ENCODE measurements around the gene SDF2L1.
"Not testable (repeated sequence)": the region's sequence is repeated elsewhere in the genome, so short reads cannot be mapped to it uniquely, and the experiment has no call there.

Gene SDF2L1

DNA sequence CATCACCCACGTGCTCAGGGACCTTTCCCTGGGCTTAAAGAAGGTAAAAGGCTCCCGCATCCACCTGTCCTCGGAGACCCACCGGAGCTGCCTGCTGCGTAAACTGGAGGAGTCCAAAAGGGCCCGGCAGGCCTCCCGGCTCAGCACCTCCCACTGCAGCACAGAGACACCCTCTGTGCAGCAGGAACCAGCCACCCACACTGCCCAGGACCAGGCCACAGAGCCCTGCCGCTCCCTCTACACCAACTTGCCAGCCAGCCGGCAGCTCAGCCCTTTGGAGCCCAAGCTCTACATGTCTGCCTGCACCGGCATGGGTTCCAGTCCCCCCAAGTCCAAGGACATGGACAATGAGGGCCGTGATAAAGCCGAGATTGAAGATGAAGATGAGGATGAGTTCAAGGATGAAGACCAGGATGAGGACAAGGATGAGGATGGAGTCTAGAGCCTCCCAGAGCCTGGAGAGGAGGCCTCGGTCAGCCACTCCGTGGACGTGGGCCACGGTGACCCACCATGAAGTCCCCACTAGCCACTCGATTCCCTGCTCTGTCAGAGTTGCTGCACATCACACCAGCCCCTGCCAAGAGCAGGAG lies 5.4 kb upstream of the SDF2L1 start:
- DNase-seq (ENCODE audit: low spot score) = no peak

DNA sequence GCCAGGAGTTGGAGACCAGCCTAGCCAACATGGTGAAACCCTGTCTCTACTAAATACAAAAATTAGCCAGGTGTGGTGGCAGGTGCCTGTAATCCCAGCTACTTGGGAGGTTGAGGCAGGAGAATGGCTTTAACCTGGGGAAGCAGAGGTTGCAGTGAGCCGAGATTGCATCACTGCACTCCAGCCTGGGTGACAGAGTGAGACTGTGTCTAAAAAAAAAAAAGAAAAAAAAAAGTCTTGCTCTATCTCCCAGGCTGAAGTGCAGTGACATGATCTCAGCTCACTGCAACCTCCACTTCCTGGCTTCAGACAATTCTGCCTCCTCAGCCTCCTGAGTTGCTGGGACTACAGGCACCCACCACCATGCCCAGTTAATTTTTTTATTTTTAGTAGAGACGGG lies 4.7 kb upstream of the SDF2L1 start:
- DNase-seq (ENCODE audit: low spot score) = not testable (repeated sequence)

DNA sequence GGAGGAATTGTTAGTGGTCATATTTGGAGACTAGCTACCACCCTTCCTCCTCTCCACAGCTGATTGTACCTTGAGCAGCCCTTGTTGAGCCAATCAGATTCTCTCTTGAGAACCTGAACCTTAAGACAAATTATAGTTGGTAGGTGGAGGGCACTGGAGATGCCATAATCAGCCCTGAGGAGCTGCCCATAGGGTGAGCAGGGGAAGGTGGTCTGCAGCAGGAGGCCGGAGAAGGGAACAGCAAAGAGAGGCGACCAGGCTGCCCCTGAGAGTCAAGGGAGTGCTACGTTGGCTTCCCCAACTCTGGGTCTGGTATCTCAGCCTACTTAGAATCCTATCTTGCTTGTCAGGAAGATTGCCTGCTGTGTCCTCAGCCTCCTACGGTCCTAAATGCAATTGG lies 2.7 kb upstream of the SDF2L1 start:
- DNase-seq (ENCODE audit: low spot score) = no peak

DNA sequence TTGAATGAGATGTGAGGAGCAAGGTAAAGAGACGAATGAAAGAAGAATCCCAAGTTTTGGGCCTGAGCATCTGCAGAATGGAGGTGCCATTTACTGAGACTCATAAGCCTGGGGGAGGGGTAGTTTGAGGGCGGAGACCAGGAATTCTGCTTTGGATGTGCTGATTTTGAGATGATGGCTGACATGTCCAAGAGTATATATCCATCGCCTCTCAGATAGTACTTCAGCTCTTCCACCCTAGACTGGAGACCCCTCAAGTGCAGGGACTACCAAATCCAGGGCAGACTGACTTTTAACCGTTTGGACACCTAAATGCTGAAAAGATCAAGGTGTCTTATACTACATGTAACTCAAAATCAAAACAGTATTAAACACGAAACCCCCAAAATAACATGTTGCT lies 1.3 kb upstream of the SDF2L1 start:
- DNase-seq (ENCODE audit: low spot score) = no peak

DNA sequence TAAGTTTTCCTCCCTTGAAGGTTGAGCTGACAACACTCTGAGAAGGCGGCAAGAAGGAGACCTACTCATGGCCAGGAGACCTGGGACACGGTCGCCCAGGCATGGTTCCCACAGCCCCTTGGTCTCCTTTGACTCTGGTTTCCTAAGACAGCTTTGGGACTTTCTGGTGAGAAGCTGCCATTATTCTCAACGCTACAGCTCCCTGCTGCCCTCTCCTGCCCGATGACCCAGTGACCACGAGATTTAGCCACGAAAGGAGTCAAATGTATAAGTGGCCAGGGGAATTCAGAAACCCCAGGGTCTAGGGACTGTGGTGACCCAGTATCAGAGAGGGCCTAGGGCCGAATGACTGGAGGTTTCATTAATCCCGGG lies 699 bp upstream of the SDF2L1 start:
- DNase-seq (ENCODE audit: low spot score) = peak; percentile 55

DNA sequence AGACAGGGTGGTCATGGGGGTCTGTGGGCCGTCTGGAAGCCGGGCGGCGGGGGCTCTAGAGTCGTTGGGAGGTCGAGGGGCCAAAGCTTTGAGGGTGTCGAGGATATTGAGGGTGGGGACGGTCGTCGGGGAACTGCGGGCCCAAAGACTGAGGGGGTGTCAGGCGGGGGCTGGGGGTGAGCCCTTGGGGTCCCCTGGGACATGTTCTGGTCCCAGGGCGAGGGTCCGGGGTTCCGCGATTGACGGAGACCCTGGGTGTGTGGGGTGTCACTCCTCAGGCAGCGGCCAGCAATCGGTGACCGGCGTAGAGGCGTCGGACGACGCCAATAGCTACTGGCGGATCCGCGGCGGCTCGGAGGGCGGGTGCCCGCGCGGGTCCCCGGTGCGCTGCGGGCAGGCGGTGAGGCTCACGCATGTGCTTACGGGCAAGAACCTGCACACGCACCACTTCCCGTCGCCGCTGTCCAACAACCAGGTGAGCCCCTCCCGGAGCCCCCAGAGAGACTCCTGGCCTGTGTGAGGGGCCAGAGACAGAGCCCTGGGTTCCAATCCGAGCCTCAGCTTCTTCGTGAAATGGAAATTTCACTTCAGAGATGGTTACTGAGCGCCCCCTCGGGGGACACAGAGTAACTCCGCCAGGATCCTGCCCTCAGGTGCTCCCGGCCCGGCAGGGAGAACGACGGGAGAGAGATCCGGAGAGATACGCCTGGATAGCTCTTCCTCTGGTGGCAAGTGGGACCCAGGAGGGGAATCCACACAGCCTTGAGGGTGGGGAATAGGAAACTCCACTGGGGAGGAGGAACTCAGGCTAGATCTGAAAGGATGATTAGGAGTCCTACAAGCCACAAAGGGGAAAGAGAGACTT lies 714 bp downstream of the SDF2L1 start:
- peak; percentile 62 for DNase-seq (ENCODE audit: low spot score)

DNA sequence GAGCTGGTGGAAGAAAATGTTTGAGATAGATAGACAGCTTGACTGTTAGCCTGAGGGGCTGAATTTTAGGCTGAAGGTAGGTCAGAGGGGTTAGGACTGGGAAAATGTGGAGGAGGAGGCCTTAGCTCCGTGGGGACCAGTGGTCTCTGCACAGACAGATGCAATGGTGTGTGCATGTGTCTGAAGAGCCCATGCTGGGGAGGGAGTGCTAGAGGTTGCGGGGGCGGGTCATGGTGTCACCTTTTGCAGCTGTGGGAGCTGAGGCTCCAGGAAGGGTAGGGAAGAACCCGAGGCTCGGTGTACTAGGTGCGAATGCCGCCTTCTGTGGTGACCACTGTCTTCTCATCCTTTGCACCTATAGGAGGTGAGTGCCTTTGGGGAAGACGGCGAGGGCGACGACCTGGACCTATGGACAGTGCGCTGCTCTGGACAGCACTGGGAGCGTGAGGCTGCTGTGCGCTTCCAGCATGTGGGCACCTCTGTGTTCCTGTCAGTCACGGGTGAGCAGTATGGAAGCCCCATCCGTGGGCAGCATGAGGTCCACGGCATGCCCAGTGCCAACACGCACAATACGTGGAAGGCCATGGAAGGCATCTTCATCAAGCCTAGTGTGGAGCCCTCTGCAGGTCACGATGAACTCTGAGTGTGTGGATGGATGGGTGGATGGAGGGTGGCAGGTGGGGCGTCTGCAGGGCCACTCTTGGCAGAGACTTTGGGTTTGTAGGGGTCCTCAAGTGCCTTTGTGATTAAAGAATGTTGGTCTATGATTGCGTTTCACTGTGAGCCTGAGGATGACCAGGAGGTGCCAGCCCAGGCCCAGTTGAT lies 1.6 kb downstream of the SDF2L1 start:
- DNase-seq (ENCODE audit: low spot score) = no peak

DNA sequence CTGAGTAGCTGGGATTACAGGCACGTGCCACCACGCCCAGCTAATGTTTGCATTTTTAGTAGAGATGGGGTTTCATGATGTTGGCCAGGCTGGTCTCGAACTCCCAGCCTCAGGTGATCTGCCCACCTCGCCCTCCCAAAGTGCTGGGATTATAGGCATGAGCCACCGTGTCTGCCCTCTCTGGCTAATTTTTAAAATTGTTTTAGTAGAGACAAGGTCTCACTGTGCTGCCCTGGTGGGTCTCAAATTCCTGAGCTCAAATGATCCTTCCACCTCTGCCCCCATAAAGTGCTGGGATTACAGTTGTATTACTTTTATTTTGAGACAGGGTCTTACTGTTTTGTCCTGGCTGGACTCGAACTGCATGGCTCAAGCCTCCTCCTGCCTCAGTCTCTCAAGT lies 3.4 kb downstream of the SDF2L1 start:
- not testable (repeated sequence) for DNase-seq (ENCODE audit: low spot score)

DNA sequence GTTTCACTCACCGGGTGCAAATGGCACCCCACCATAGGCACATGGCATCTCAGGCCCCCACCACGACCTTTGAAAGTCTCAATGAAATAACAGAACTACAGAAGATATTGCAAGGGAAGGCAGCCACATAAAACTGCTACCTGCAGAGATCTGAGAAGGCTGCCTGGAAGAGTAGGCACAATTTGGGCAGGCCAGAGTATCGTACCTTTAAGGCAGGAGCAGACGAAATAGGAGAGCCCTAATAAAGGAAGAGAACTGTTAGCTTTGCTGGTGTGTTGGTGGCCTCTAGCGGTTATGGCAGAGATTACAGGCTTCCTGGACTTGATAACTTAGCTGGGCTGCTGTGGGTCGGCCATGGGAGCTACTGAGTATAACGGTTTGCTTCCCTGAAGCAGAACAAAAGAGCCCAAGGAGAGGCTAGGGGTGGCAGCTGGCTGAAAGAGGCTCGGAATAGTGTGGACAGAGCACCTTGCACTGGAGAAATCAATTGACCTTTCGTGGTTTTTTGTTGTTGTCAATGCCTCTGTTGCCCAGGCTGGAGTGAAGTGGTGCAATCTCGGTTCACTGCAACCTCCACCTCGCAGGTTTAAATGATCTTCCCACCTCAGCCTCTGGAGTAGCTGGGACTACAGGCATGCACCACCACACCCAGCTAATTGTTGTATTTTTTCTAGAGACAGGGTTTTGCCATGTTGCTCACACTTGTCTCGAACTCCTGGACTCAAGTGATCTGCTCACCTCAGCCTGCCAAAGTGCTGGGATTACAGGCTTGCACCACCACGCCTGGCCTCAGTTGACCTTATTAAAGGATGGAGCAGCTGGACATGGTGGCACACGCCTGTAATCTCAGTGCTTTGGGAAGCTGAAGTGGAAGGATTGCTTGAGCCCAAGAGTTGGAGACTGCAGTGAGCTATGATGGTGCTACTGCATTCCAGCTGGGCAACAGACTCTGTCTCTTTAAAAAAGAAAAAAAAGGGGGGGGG lies 4.8 kb downstream of the SDF2L1 start:
- DNase-seq (ENCODE audit: low spot score) = peak; percentile 64

DNA sequence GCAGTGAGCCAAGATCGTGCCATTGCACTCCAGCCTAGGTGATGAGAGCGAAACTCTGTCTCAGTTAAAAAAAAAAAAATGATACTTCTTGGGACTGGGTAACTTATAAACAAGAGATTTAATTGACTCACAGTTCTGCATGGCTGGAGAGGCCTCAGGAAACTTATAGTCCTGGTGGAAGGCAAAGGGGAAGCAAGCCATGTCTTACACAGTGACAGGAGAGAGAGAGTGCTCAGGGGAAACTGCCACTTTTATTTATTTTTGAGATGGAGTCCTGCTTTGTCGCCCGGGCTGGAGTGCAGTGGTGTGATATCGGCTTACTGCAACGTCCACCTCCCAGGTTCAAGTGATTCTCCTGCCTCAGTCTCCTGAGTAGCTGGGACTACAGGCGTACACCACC lies 8.2 kb downstream of the SDF2L1 start:
- no peak for DNase-seq (ENCODE audit: low spot score)

DNA sequence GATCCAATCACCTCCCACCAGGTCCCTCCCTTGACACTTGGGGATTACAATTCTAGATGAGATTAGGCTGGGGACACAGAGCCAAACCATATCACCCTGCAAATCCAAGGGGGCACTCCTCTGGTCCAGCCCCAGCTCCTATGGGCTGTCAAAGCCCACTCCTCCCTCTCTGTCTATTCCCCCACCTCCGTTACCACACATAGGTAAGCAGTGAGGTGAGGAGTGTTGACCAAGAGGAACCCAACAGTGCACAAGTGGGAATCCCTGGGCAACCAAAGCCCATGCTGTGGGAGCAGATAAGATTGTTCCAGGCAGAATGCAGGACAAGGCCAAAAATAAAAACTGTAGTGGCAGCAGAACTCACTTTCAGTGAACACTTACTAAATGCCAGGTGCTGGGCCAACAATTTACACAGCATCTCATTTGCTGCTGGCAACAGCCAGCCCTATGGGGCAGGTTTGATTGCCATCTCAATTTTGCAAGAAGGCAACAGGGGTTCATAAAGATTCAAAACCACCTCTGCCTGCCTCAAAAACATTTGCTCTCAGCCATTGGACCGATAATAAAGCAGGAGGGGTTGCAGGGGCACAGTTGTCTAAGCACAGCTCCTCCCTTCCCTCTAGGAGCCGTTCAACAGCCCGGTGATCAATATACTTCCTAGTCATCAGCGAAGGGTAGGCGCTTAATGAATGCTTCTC lies 8.9 kb downstream of the SDF2L1 start:
- DNase-seq (ENCODE audit: low spot score) = no peak

DNA sequence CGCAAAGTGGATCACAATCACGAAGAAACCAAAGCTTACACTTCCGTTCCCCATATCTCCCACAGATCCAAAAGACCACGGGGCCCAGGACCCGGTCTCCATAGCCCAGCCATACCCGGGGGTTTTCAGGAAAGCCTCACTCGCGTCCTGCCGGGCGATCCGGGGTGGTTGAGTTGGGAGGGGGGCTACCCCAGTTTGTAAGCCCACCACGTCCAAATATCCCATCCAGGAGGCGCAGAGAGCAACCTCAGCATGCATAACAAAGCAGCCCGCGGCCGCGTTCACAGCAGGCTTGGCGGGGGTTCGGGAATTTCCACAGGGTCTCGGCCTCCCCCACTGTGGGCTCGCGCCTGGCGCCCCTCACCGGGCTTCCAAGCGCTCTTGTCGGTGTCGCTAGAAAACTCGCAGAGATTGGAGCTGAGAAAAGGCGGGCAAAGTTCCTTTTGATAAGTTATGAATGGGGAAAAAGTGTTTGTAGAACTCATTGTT lies 9.5 kb downstream of the SDF2L1 start:
- peak; percentile 31 for DNase-seq (ENCODE audit: low spot score)

DNA sequence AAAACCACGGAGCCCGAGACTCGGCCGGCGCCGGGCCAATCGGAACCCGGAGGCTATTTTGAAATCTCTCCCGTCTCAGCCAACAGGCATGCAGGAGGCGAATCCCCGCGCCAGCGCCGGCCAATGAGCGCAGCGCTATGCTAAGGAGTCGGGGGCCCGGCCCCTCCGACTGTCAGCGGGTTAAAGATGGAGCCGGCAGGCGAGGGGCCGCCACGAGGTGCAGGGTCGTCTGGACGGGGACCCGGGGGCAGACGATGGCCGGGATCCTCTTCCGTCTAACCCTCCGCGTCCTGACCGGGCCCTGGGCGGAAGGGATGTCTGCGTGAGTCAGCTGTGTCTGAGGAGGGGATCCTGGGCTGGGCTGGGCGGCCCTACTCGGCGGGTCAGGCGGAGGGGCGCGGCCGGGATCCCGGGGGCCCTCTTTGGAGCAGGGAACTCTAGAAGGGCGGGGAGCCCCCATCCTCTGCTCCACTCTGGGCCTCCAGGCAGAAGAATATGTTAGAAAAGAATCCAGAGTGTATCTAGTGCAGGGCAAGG lies 10.0 kb downstream of the SDF2L1 start:
- peak; percentile 91 for DNase-seq (ENCODE audit: low spot score)

DNA sequence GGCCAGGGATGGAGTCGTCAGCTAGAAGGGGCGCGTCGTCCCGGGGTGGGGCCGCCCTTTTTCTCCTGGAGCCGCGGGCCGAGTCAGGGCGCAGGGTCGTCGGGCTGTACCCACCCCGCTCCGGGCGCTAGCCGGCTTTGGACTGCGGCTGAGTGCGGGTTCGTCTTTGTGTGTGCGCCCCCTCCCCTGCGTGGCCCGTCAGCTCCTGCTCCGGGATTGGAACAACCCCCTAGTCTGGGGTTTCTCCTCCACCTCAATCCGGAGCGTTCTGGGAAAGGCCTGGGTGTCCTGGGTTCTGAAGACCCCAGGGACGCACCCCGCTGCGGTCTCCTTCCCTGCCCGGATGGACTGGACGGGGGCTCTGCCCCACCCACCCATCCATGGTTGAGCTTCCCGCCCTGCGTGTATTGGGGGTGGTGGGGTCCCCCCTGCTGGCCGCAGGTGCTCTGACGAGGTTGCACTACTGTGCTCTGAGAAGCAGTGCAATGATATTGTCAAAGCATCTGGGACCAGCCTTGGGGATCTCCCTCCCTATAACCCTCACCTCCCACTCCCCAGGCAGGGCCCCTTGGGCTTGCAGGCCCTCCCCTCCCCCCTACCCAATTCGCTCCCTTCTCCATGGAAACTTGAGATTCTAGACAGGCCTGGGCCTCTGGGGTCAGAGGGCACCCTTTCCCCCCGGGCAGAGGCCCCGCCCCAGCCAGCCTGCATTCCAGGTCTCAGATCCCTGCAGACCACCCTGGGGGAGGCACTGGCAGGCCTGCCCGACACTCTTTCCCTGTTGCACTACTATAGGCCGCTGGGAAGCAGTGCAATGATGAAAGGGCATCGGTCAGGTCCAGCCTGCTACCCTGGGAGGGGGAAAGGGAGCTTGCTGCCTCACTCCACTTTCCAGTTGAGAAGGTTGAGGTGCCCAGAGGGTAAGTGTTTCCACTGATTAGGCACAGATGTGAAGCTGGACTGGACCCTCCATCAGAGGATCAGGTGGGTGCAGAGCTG lies 10.7 kb downstream of the SDF2L1 start:
- peak; percentile 70 for DNase-seq (ENCODE audit: low spot score)

DNA sequence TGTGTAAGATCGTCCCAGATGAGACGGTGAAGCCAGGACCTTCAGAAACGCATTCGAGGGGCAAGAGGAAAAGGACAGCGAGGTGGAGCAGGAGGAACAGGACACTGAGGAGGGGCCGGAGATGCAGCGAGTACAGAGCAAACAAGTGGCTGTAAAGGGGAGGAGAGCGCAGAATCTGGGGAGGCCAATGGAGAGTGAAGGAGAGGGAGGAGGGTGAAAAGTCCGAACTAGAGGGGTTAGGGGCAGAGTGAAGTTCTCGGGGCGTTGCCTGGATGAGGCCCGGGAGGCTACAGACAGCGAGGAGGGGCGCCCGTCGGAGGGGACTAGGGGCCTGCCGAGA lies 14.9 kb downstream of the SDF2L1 start:
- DNase-seq (ENCODE audit: low spot score) = no peak

DNA sequence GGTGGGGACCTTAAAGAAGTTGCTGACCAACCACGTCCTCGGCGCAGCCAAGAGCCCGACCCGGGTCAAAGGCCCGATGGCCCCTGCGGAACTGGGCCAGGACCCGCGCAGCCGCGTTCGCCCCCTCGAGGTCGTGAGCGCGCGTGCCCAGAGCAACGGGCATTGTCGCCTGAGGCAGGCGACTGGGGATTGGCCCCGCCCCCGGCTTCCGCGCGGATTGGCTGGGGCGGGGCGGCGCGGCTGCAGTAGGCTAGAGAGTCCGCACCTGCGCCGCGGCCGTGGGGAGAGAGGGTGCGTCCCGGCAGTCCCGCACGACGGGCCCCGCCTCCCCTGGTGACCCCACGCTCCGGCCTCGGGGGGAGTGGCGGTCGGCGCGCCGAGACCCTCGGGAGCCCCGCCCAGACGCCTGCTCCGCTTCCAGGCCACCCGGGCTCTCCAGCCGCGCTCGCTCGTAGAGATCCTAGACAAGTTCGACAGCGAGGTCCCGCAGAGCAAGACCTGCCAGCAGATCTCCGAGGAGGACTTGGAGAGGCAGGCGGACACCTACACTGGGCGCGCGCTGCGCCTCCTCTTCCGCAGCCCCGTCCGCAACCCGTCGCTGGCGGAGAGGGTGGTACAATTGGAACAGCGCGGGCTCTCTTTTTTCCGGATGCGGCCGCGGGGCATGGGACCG lies 15.4 kb downstream of the SDF2L1 start:
- DNase-seq (ENCODE audit: low spot score) = peak; percentile 96

DNA sequence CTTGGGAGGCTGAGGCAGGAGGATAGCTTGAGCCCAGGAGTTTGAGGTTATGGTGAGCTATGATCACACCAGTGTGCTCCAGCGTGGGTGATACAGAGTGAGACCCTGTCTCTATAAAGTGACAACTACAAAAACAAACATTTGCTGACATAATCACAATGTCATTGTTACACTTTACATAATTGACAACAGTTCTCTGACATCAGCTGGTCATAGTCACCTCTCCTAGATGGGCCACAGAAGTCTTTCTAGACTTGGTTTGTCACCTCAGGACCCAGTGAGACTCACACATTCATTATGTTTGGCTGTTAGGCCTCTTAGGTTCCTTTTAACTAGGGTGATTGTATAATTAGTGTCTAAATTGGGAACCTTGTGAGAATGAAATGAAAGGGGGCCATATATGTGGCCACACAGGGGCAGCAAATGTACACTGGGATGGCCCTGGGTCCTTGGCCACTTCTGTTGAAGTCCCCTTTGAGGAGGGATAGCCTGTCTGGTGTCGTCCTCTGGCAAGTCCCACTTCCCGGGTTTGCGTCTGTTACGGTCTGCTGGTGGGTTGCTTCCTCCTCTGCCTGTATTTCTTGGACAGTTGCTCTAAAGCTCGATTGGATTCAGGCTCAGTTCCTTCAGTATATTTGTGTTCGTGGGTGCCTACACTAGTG lies 17.9 kb downstream of the SDF2L1 start:
- DNase-seq (ENCODE audit: low spot score) = no peak

DNA sequence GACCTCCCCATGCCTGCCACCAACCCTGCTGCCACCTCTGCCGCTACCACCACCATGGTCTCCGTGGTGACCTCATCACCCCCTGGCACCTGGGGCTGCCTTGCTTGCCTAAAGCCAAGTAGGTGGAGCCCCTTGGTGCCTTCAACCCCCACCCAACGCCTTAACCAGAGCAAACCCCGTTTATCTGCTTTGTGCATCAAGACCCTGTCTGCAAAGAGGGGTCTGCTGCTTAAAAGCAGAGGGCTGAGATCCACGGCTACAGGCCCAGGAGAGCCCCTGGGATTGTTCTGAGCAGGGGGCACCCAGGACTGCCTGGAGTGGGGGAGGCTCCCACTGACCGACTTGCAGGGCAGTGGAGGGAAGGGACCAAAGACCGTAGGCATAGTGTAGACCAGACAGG lies 18.8 kb downstream of the SDF2L1 start:
- no peak for DNase-seq (ENCODE audit: low spot score)
